Measurements from ENCODE around the gene TMEM108.

The TMEM108 gene

GRCh38 chr3:133127381-133127780 is 89.2 kb downstream of the TMEM108 start:
- in situ Hi-C loops (cut with HindIII; ENCODE audit: low sequenced_read_pairs): no loop called here
- no peak for DNase-seq (ENCODE audit: low read depth, low spot score)
- TF ChIP-seq, protein P1, sequence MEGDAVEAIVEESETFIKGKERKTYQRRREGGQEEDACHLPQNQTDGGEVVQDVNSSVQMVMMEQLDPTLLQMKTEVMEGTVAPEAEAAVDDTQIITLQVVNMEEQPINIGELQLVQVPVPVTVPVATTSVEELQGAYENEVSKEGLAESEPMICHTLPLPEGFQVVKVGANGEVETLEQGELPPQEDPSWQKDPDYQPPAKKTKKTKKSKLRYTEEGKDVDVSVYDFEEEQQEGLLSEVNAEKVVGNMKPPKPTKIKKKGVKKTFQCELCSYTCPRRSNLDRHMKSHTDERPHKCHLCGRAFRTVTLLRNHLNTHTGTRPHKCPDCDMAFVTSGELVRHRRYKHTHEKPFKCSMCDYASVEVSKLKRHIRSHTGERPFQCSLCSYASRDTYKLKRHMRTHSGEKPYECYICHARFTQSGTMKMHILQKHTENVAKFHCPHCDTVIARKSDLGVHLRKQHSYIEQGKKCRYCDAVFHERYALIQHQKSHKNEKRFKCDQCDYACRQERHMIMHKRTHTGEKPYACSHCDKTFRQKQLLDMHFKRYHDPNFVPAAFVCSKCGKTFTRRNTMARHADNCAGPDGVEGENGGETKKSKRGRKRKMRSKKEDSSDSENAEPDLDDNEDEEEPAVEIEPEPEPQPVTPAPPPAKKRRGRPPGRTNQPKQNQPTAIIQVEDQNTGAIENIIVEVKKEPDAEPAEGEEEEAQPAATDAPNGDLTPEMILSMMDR (IDR thresholded peaks at IDR 0.05; ENCODE audit: low read depth, low read length): no peak

GRCh38 chr3:133130168-133130567 is 92.0 kb downstream of the TMEM108 start:
- in situ Hi-C loops (cut with HindIII; ENCODE audit: low sequenced_read_pairs): no loop called here
- peak; percentile 63 for DNase-seq (ENCODE audit: low read depth, low spot score)

More at GRCh38 chr3:133127381-133127780, 89.2 kb downstream of the TMEM108 start:
- no peak overlapping the region for H3K4me3 ChIP-seq (ENCODE audit: low read depth, low read length)

DNA sequence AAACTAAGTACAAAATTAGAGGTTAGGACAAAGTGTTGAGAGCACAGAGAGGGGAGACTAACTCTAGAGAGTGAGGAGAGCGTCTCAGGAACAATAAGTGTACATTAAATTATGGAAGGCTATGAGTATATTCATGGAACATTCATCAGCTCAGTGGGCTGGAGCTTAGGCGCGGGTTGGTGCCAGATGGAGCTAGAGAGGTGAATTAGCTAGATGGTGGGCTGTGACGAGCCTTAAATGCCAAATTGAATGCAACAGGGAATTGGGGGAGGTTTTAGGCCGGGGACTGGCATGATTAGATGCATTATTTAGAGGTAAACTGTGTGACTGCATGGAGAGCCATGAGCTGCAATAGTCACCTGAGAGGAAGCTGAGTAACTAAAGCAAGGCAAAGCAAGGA is 97.1 kb downstream of the TMEM108 start:
- TF ChIP-seq, protein P1 (IDR thresholded peaks at IDR 0.05; ENCODE audit: low read depth, low read length): no peak
- DNase-seq (ENCODE audit: low read depth, low spot score): no peak
- no peak overlapping the region for H3K4me3 ChIP-seq (ENCODE audit: low read depth, low read length)
- in situ Hi-C loops (cut with HindIII; ENCODE audit: low sequenced_read_pairs): no loop called here

More at GRCh38 chr3:133130168-133130567, 92.0 kb downstream of the TMEM108 start:
- no peak overlapping the region for H3K4me3 ChIP-seq (ENCODE audit: low read depth, low read length)
- TF ChIP-seq, protein P1 (IDR thresholded peaks at IDR 0.05; ENCODE audit: low read depth, low read length): no peak

- TF ChIP-seq, protein P1 (IDR thresholded peaks at IDR 0.05; ENCODE audit: low read depth, low read length): no peak
- peak; percentile 52 for DNase-seq (ENCODE audit: low read depth, low spot score)
- no peak overlapping the region for H3K4me3 ChIP-seq (ENCODE audit: low read depth, low read length)
- in situ Hi-C loops (cut with HindIII; ENCODE audit: low sequenced_read_pairs): no loop called here
Measured at GRCh38 chr3:133136114-133137041, 98.2 kb downstream of the TMEM108 start.

DNA sequence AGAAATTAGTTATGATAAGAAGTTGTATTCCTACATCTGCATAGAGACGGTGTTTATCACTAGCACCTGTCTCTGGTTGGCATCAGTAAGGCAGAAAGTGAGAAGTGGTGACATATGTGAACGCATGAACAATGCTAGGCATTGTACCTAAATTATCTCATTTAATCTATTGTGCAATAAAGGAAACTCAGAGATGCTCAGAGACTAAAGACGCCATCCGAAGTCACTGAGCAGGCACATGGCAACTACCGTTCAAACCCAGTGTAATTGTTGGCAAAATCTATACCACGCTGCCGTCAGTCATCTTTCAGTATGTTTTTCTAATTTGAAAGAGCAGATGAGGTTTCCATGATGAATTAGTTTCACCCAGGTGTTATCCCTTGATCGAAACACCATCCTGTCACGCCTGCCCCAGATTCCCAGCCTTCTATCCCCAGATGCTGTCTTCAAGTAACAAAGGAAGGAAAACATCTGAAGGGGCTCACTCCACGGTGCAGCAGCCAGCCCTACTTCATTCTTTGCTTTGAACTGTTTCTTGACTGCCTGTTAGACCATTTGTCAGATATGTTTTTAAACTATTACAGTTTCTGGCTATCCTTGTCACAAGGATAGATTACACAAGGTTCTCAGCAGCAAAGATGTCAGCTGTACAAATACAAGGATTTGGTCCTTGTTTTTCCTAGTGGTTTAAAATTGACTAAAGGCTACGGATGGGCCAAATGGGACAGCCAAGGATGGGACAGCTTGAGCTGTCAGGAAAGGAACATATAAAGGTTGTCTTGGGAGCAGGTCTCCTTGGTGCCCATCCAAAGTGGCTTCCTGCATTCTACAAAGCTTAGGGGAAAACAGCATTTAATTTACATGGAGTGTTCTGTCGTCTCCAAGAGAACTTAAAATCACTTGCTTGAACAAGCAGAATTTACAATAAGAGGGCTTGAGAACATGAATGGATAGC is 99.1 kb downstream of the TMEM108 start:
- TF ChIP-seq, protein P1 (IDR thresholded peaks at IDR 0.05; ENCODE audit: low read depth, low read length): no peak
- no peak for DNase-seq (ENCODE audit: low read depth, low spot score)
- in situ Hi-C loops (cut with HindIII; ENCODE audit: low sequenced_read_pairs): no loop called here
- H3K4me3 ChIP-seq (ENCODE audit: low read depth, low read length): no peak overlapping the region

GRCh38 chr3:133138017-133138416 is 99.8 kb downstream of the TMEM108 start:
- no peak overlapping the region for H3K4me3 ChIP-seq (ENCODE audit: low read depth, low read length)
- no peak for DNase-seq (ENCODE audit: low read depth, low spot score)
- TF ChIP-seq, protein P1 (IDR thresholded peaks at IDR 0.05; ENCODE audit: low read depth, low read length): no peak
- in situ Hi-C loops (cut with HindIII; ENCODE audit: low sequenced_read_pairs): no loop called here

Data from astrocyte of the spinal cord (primary cell).